ENCODE measurements around the gene IFIT3.
"Not testable (repeated sequence)": the region's sequence is repeated elsewhere in the genome, so short reads cannot be mapped to it uniquely, and the experiment has no call there.

Gene IFIT3

DNA sequence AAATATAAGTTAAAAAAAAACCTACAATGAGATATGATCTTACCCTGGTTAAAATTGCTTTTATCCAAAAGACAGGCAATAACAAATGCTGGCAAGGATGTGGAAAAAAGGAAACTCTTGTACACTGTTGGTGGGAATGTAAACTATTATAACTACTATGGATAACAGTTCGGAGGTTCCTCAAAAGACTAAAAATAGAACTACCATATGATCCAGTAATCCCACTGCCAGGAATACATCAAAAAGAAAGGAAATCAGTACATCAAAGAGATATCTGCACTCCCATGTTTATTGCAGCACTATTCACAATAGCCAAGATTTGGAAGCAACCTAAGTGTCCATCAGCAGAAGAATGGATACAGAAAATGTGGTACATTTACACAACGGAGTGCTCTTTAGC is 1.9 kb upstream of the IFIT3 start:
- H3K4me1 ChIP-seq (ENCODE audit: control insufficient read depth, low read depth, low read length) = peaks cover 20% of the 10 kb centered on the region
- H3K27ac ChIP-seq (ENCODE audit: low read length); H3K9ac ChIP-seq (ENCODE audit: low read length); H3K27me3 ChIP-seq (ENCODE audit: control insufficient read depth, insufficient read depth, low read length); H3K36me3 ChIP-seq (ENCODE audit: control insufficient read depth, low read depth, low read length); H3K9me3 ChIP-seq (ENCODE audit: control insufficient read depth, low read depth, low read length); H3K4me3 ChIP-seq (ENCODE audit: low read length): not testable (repeated sequence)

DNA sequence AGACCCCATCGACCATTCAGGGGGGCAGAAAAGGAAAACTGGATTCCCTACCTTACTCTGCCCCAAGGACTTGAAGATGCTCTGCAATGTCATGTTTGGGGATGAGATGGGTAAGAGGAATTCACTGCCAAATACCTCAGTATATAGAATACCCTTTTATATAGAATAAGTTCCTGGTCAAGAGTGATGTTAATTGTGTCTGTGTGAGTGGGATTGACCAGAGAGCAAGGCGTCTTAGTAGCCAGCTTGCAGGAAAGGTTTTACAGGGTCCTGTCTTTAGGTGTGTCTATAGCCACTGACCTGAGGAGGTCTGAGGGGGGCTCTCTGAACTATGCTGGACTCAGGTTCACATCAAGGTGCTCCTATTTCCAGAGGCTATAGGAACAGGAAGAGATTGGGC is 1.4 kb downstream of the IFIT3 start:
- no peak overlapping the region for H3K27ac ChIP-seq (ENCODE audit: low read length)
- no peaks in the 10 kb centered on the region for H3K9me3 ChIP-seq (ENCODE audit: control insufficient read depth, low read depth, low read length)
- H3K4me3 ChIP-seq (ENCODE audit: low read length) = no peak overlapping the region
- H3K9ac ChIP-seq (ENCODE audit: low read length) = no peak overlapping the region
- peaks cover 40% of the 10 kb centered on the region for H3K4me1 ChIP-seq (ENCODE audit: control insufficient read depth, low read depth, low read length)
- H3K36me3 ChIP-seq (ENCODE audit: control insufficient read depth, low read depth, low read length) = no peaks in the 10 kb centered on the region
- H3K27me3 ChIP-seq (ENCODE audit: control insufficient read depth, insufficient read depth, low read length) = no peaks in the 10 kb centered on the region

DNA sequence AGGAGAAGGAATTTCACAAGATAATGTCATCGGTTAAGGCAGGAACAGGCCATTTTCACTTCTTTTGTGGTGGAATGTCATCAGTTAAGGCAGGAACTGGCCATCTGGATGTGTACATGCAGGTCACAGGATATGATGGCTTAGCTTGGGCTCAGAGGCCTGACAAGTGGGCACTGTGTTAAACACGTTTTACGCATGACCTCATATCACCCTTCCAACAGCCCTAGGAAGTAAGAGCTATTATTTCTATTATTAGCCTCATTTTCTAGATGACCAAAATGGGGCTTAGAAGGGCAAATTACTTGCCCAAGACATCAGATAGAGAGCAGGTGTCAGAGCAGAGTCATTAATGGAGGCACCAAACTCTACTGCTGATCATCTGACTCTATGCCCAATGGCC is 2.2 kb downstream of the IFIT3 start:
- H3K36me3 ChIP-seq (ENCODE audit: control insufficient read depth, low read depth, low read length); H3K9me3 ChIP-seq (ENCODE audit: control insufficient read depth, low read depth, low read length); H3K9ac ChIP-seq (ENCODE audit: low read length); H3K27ac ChIP-seq (ENCODE audit: low read length); H3K27me3 ChIP-seq (ENCODE audit: control insufficient read depth, insufficient read depth, low read length); H3K4me3 ChIP-seq (ENCODE audit: low read length): not testable (repeated sequence)
- H3K4me1 ChIP-seq (ENCODE audit: control insufficient read depth, low read depth, low read length) = peaks cover 40% of the 10 kb centered on the region

DNA sequence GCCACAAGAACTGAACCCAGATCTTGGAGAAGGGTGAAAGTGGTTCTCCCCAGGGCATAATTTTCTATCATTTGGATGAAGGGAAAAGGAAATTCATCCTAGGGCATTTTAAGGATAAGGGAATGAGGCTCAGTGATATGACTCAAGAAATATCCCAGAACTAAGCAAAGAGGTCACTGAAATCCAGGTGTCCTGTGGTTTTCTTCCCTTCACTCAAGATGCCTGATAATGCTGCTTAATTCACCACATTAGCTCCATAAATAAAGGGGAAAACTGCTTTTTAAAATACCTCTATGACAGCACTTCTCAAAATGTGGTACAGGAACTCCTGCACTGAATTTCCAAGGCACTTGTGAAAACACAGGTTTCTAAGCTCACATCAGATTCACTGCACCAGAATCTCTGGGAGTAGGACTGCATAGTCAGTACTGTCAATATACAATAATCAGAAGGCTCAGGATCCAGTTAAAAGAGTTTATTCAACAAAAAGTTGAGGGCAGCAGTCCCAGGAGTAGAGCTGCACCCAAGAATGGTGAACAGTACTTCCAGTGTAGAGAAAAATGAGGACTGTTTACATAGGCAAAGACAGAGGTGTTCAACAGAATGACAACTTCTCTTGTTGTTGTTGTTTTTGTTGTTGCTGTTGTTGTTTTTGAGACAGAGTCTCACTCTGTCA is 2.9 kb downstream of the IFIT3 start:
- H3K9me3 ChIP-seq (ENCODE audit: control insufficient read depth, low read depth, low read length) = no peaks in the 10 kb centered on the region
- H3K27me3 ChIP-seq (ENCODE audit: control insufficient read depth, insufficient read depth, low read length) = no peaks in the 10 kb centered on the region
- no peak overlapping the region for H3K4me3 ChIP-seq (ENCODE audit: low read length)
- H3K4me1 ChIP-seq (ENCODE audit: control insufficient read depth, low read depth, low read length) = peaks cover 40% of the 10 kb centered on the region
- H3K36me3 ChIP-seq (ENCODE audit: control insufficient read depth, low read depth, low read length) = no peaks in the 10 kb centered on the region
- H3K27ac ChIP-seq (ENCODE audit: low read length) = no peak overlapping the region
- no peak overlapping the region for H3K9ac ChIP-seq (ENCODE audit: low read length)

DNA sequence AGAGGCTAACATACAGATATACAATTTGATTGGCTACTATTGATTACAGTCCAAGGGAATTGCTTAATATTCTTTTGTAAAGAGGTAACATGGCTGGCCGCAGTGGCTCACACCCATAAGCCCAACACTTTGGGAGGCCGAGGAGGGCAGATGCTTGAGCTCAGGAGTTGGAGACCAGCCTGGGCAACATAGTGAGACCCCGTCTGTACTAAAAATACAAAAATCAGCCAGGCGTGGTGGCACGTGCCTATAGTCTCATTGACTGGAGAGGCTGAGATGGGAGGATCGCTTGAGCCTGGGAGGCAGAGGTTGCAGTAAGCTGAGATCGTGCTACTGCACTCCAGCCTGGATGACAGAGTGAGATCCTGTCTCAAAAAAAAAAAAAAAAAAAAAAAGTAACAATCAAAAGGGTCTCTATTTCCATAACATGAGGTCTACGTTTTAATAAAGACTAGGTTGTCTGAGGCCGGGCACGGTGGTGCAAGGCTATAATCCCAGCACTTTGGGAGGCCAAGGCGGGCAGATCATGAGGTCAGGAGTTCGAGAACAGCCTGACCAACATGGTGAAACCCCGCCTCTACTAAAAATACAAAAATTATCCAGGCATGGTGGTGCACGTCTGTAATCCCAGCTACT is 3.8 kb downstream of the IFIT3 start:
- not testable (repeated sequence) for H3K27me3 ChIP-seq (ENCODE audit: control insufficient read depth, insufficient read depth, low read length); H3K4me3 ChIP-seq (ENCODE audit: low read length); H3K9me3 ChIP-seq (ENCODE audit: control insufficient read depth, low read depth, low read length); H3K36me3 ChIP-seq (ENCODE audit: control insufficient read depth, low read depth, low read length); H3K9ac ChIP-seq (ENCODE audit: low read length); H3K27ac ChIP-seq (ENCODE audit: low read length)
- H3K4me1 ChIP-seq (ENCODE audit: control insufficient read depth, low read depth, low read length) = peaks cover 40% of the 10 kb centered on the region

DNA sequence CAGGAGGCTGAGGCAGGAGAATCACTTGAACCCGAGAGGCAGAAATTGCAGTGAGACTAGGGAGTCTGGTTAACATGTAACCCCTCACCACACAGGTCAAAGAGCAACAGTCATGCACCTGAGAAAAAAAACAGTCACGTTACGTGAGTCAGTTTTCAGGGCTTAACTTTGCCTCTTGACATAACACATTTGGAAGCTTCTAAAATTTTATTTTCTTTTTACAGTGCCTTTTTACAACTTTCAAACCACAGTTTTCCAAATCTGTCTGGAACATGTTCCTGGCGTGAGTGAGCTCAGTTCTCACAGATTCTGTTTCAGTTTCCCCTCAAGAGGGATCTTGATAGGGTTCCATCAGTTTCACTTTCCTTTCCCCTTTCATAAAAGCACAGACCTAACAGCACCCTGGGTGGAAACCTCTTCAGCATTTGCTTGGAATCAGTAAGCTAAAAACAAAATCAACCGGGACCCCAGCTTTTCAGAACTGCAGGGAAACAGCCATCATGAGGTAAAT is 4.4 kb downstream of the IFIT3 start:
- H3K36me3 ChIP-seq (ENCODE audit: control insufficient read depth, low read depth, low read length) = no peaks in the 10 kb centered on the region
- no peak overlapping the region for H3K4me3 ChIP-seq (ENCODE audit: low read length)
- no peaks in the 10 kb centered on the region for H3K27me3 ChIP-seq (ENCODE audit: control insufficient read depth, insufficient read depth, low read length)

DNA sequence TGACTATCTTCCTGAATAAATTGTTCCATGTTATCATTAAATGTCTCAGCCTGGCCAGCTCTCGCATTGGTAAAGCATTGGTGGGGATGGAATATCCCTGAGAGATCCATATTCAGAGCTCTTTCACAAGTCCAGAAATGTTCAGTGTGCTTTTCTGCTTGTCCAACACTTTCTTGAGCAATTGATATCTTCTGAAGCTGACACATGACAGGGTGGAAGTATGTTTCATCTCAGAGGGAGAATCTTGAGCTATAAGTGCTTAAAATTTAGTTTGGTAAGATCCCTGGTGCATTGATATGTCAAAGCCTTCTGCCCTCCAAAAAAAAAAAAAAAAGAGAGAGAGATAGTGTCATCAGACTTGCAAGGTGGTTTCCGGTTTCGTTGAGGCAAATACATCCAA is 7.4 kb downstream of the IFIT3 start:
- no peak overlapping the region for H3K27ac ChIP-seq (ENCODE audit: low read length)
- no peak overlapping the region for H3K9ac ChIP-seq (ENCODE audit: low read length)
- no peaks in the 10 kb centered on the region for H3K36me3 ChIP-seq (ENCODE audit: control insufficient read depth, low read depth, low read length)
- H3K4me3 ChIP-seq (ENCODE audit: low read length) = no peak overlapping the region
- no peaks in the 10 kb centered on the region for H3K9me3 ChIP-seq (ENCODE audit: control insufficient read depth, low read depth, low read length)
- no peaks in the 10 kb centered on the region for H3K27me3 ChIP-seq (ENCODE audit: control insufficient read depth, insufficient read depth, low read length)
- peaks cover 21% of the 10 kb centered on the region for H3K4me1 ChIP-seq (ENCODE audit: control insufficient read depth, low read depth, low read length)

More for the DNA sequence above, 4.4 kb downstream of the IFIT3 start:
- peak overlapping the region; percentile 18 for H3K27ac ChIP-seq (ENCODE audit: low read length)
- peaks cover 40% of the 10 kb centered on the region for H3K4me1 ChIP-seq (ENCODE audit: control insufficient read depth, low read depth, low read length)
- H3K9ac ChIP-seq (ENCODE audit: low read length) = no peak overlapping the region
- H3K9me3 ChIP-seq (ENCODE audit: control insufficient read depth, low read depth, low read length) = no peaks in the 10 kb centered on the region

DNA sequence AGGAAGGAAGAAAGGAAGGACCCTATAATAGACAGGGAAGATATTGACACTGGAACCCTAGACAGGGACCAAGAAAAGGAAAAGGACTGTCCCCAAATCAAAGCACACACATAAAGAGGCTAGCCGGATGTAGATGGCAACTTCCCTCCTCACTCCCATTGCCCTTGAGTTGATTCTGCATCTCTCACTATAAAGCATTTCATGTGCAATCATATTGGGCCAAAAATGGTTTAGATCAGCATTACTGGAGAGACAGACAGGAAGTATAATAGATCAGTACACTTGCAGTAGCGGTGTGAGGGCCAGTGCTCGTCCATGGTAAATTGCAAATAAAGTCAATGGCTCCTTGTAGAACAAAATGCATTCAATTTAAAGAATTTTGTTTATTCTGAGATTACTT is 8.4 kb downstream of the IFIT3 start:
- Histone ChIP-seq H3K9ac (ENCODE audit: low read length) (no peak overlapping the region), H3K27ac (ENCODE audit: low read length) (no peak overlapping the region), H3K27me3 (ENCODE audit: control insufficient read depth, insufficient read depth, low read length) (no peaks in the 10 kb centered on the region), H3K36me3 (ENCODE audit: control insufficient read depth, low read depth, low read length) (no peaks in the 10 kb centered on the region), H3K4me3 (ENCODE audit: low read length) (no peak overlapping the region), H3K9me3 (ENCODE audit: control insufficient read depth, low read depth, low read length) (no peaks in the 10 kb centered on the region), H3K4me1 (ENCODE audit: control insufficient read depth, low read depth, low read length) (peaks cover 21% of the 10 kb centered on the region)

DNA sequence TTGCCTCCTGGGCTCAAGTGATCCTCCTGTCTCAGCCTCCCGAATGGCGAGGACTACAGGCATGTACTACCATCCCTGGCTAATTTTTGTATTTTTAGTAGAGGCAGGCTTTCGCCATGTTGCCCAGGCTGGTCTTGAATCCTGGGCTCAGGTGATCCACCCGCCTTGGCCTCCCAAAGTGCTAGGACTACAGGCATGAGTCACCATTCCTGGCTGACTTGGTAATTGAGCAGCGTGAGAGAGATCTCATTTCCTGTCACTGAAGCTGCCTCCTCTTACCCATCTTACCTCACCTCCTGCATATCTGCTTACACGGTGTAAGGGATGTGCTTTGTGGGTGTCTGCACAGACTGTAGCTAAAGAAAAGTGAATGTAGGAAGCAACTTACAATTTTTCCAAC is 9.7 kb downstream of the IFIT3 start:
- no peaks in the 10 kb centered on the region for H3K27me3 ChIP-seq (ENCODE audit: control insufficient read depth, insufficient read depth, low read length)
- H3K9ac ChIP-seq (ENCODE audit: low read length) = no peak overlapping the region
- no peak overlapping the region for H3K4me3 ChIP-seq (ENCODE audit: low read length)
- no peaks in the 10 kb centered on the region for H3K36me3 ChIP-seq (ENCODE audit: control insufficient read depth, low read depth, low read length)
- H3K9me3 ChIP-seq (ENCODE audit: control insufficient read depth, low read depth, low read length) = no peaks in the 10 kb centered on the region
- H3K4me1 ChIP-seq (ENCODE audit: control insufficient read depth, low read depth, low read length) = peaks cover 17% of the 10 kb centered on the region
- H3K27ac ChIP-seq (ENCODE audit: low read length) = no peak overlapping the region

DNA sequence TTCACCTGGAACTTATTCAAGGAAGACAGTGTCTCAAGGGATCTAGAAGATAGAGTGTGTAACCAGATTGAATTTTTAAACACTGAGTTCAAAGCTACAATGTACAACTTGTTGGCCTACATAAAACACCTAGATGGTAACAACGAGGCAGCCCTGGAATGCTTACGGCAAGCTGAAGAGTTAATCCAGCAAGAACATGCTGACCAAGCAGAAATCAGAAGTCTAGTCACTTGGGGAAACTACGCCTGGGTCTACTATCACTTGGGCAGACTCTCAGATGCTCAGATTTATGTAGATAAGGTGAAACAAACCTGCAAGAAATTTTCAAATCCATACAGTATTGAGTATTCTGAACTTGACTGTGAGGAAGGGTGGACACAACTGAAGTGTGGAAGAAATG is 10.9 kb downstream of the IFIT3 start:
- Histone ChIP-seq H3K4me3 (ENCODE audit: low read length) (no peak overlapping the region), H3K36me3 (ENCODE audit: control insufficient read depth, low read depth, low read length) (no peaks in the 10 kb centered on the region)

DNA sequence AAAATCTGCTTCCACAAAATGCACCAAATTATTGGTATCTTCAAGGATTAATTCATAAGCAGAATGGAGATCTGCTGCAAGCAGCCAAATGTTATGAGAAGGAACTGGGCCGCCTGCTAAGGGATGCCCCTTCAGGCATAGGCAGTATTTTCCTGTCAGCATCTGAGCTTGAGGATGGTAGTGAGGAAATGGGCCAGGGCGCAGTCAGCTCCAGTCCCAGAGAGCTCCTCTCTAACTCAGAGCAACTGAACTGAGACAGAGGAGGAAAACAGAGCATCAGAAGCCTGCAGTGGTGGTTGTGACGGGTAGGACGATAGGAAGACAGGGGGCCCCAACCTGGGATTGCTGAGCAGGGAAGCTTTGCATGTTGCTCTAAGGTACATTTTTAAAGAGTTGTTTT is 12.1 kb downstream of the IFIT3 start:
- Histone ChIP-seq H3K9ac (ENCODE audit: low read length) (no peak overlapping the region), H3K4me1 (ENCODE audit: control insufficient read depth, low read depth, low read length) (peaks cover 12% of the 10 kb centered on the region), H3K27me3 (ENCODE audit: control insufficient read depth, insufficient read depth, low read length) (no peaks in the 10 kb centered on the region)

More for the DNA sequence above, 10.9 kb downstream of the IFIT3 start:
- Histone ChIP-seq H3K27ac (ENCODE audit: low read length) (no peak overlapping the region), H3K27me3 (ENCODE audit: control insufficient read depth, insufficient read depth, low read length) (no peaks in the 10 kb centered on the region), H3K9ac (ENCODE audit: low read length) (no peak overlapping the region), H3K4me1 (ENCODE audit: control insufficient read depth, low read depth, low read length) (peaks cover 13% of the 10 kb centered on the region), H3K9me3 (ENCODE audit: control insufficient read depth, low read depth, low read length) (no peaks in the 10 kb centered on the region)

DNA sequence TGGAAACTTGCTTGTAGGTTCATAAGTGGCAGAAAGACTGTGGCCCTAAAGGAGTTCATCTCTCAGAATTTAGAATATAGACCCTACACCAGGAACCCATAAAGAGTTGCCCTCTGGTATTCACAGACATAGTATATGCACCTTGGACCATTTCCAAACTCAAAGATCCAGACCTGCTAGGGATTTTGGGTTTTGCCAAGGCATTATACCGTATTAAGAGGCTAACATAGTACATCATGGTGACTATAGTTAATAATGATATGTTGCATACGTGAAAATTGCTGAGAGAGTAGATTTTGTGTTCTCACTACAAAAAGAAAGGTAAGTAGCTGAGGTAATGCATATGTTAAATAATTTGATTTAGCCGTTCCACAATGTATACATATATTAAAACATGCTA is 13.9 kb downstream of the IFIT3 start:
- no peak overlapping the region for H3K27ac ChIP-seq (ENCODE audit: low read length)
- H3K27me3 ChIP-seq (ENCODE audit: control insufficient read depth, insufficient read depth, low read length) = no peaks in the 10 kb centered on the region
- no peak overlapping the region for H3K9ac ChIP-seq (ENCODE audit: low read length)

More for the DNA sequence above, 12.1 kb downstream of the IFIT3 start:
- Histone ChIP-seq H3K27ac (ENCODE audit: low read length) (no peak overlapping the region), H3K36me3 (ENCODE audit: control insufficient read depth, low read depth, low read length) (no peaks in the 10 kb centered on the region), H3K4me3 (ENCODE audit: low read length) (no peak overlapping the region), H3K9me3 (ENCODE audit: control insufficient read depth, low read depth, low read length) (no peaks in the 10 kb centered on the region)

More for the DNA sequence above, 13.9 kb downstream of the IFIT3 start:
- no peaks in the 10 kb centered on the region for H3K9me3 ChIP-seq (ENCODE audit: control insufficient read depth, low read depth, low read length)
- H3K36me3 ChIP-seq (ENCODE audit: control insufficient read depth, low read depth, low read length) = no peaks in the 10 kb centered on the region
- peaks cover 24% of the 10 kb centered on the region for H3K4me1 ChIP-seq (ENCODE audit: control insufficient read depth, low read depth, low read length)
- H3K4me3 ChIP-seq (ENCODE audit: low read length) = no peak overlapping the region
